GM21619 (cell line): ENCODE data around the gene MYH7.
"Not testable (repeated sequence)": the region's sequence is repeated elsewhere in the genome, so short reads cannot be mapped to it uniquely, and the experiment has no call there.

Source experiments
- ATAC-seq: cut with Tn5 transposase; IDR thresholded peaks from one replicate; pipeline ENCODE4 v1.9.1; 2021; ENCODE audit not compliant: unreplicated experiment

MYH7 gene

GRCh38 chr14:23435543-23436326 lies at the start of gene MYH7:
MYH7 (minus strand) TSS chr14:23435660; CDS start chr14:23433732, 1,928 bp downstream.
- ATAC-seq: no peak

GRCh38 chr14:23483236-23483854 lies 47.9 kb upstream of the MYH7 start:
- ATAC-seq: no peak

GRCh38 chr14:23482823-23483148 lies 47.3 kb upstream of the MYH7 start:
- ATAC-seq: no peak

GRCh38 chr14:23481979-23482822 lies 46.7 kb upstream of the MYH7 start:
- ATAC-seq: no peak

- no peak for ATAC-seq
These were observed 46.0 kb upstream of the MYH7 start for GRCh38 chr14:23481362-23481970.

GRCh38 chr14:23478109-23478759 lies 42.8 kb upstream of the MYH7 start:
- no peak for ATAC-seq

GRCh38 chr14:23470947-23471346 lies 35.5 kb upstream of the MYH7 start:
- ATAC-seq: no peak

GRCh38 chr14:23469906-23470403 lies 34.5 kb upstream of the MYH7 start:
- peak; percentile 2 for ATAC-seq

GRCh38 chr14:23469127-23469905 lies 33.9 kb upstream of the MYH7 start, which contains the start of gene NGDN:
NGDN (plus strand) TSS chr14:23469703; CDS start chr14:23469716, 13 bp downstream.
- peak; percentile 94 for ATAC-seq

GRCh38 chr14:23468704-23469126 lies 33.3 kb upstream of the MYH7 start:
- ATAC-seq: no peak

- no peak for ATAC-seq
These were observed 29.8 kb upstream of the MYH7 start for GRCh38 chr14:23465261-23465660.

- ATAC-seq: no peak
These were observed 29.2 kb upstream of the MYH7 start for GRCh38 chr14:23464700-23465099.

GRCh38 chr14:23460960-23461359 lies 25.5 kb upstream of the MYH7 start:
- no peak for ATAC-seq

GRCh38 chr14:23457587-23458445 lies 22.4 kb upstream of the MYH7 start:
- no peak for ATAC-seq

- ATAC-seq: not testable (repeated sequence)
These were observed 21.6 kb upstream of the MYH7 start for GRCh38 chr14:23456883-23457586.

- ATAC-seq: no peak
These were observed 19.0 kb upstream of the MYH7 start for GRCh38 chr14:23454445-23454856.

GRCh38 chr14:23452237-23452636 lies 16.8 kb upstream of the MYH7 start:
- ATAC-seq: no peak

- no peak for ATAC-seq
These were observed 14.9 kb upstream of the MYH7 start for GRCh38 chr14:23450379-23450778.
